IPS DF 4.7 (cell line): Measurements from ENCODE around the gene IPMK.

ENCODE experiments used
- DNase-seq: peaks from one replicate; pipeline ENCODE4 v3.0.0-alpha.2; 2013; ENCODE audit warnings: low spot score; ENCODE audit errors: extremely low read depth

The IPMK gene

DNA sequence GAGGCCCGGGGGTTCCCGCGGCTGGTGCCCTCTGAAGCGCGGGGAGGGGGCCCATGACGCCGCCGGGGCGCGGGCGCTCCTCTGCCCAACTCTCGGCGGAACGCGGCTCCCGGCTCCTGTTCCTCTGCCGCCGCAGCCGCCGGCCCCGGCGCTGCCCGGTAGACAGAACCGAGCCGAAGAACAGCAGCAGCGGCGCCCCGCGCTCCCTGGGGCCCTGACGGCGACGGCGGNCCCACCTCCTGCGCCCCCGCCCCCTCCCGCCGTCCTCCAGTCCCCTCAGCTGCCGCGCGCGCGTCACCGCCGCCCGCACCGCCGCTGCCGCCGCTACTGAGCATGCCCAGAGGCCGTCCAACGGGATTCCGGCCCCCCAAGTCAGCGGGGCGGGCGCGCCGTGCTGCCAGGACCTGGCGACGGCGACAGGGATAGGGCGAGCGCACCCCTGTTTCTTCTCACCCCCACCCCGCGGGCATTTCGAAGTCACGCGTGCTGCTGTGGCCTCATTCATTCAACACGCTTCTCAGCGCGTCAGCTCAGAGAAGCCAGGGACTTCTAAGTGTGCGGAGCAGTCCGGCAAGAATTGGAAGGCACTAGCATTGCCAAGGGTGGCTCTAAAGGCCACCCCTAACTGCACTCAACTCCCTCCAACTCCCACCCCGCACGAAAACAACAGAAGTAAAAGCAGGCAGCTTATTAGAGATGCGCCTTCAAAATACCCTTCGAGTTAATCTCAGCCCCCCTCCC, at the start of gene IPMK:
Gene IPMK (minus strand): TSS at position 182 of the 741 bp plus-strand sequence. CDS start 283 bp downstream, outside the sequence.
- DNase-seq, result no peak

DNA sequence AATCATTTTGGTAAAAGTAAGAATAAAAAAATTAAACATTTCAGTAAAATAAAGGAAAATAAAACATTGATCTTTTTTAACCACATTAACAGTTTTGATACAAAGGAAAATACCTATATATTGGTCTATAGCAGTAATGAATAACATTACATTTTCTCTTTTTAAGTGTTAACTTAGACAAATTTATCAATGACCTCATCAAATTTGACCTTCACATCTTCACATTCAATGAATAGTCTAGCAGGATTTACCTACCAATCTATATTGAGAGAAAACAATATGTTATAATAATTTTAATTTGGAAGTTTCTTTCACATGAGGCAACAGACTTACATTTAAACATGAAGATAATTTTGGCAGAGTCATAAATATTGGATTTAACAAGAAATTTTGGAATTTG, 49.2 kb upstream of the IPMK start:
- DNase-seq, result no peak

DNA sequence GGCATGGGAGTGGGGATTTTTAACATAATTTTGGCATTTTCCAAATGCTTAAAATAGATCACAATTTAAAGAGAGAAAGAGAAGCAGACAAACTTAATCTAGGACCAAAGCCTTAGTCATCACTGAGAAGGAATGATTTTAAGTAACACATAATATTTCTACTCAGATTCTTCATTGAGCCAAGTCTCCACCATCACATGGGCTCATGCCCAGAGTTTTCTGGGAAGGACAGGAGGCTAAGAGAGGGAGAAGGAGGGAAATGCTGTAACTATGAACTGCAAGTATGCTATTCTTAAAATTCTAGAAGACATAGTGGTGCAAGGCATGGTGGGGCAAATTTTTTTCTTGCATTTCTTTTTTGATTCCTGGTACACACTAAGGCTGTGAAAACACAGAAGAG, 43.3 kb upstream of the IPMK start:
- DNase-seq, result no peak

DNA sequence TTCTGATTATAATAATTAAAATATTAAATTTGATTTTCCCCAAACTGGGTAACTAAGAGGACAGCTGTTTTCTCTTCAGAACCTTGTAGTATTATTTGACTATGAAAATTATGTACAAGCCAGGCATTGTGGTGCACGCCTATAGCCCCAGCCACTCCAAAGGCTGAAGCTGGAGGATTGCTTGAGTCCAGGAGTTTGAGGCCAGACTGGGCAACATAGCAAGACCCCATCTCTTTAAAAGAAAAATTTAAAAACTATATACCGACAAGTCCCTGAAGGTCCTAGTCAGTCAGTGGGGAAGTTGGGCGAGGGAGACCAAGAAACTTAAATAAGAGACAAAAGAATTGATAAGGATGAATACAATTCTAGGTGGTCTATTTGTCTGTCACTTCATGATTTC, 40.0 kb upstream of the IPMK start:
- DNase-seq, result no peak

DNA sequence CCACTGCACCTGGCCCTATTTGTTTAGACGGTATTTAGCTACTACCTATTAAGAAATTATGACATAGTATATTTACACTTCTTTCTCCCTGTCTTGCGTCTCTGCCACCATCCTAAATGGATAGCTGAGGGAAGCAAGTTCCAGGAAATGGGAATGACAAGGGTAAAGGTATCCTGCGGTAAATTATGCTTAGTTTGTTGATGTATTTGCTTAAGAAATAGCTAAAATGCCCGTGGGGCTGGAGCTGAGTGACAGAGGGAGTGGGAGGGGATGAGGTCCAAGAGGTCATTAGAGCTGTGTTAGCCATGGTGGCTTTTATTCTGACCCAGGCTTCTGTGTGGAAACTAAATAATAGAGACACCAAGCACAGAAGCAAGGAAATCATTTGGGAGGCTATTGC, 38.1 kb upstream of the IPMK start:
- no peak for DNase-seq

DNA sequence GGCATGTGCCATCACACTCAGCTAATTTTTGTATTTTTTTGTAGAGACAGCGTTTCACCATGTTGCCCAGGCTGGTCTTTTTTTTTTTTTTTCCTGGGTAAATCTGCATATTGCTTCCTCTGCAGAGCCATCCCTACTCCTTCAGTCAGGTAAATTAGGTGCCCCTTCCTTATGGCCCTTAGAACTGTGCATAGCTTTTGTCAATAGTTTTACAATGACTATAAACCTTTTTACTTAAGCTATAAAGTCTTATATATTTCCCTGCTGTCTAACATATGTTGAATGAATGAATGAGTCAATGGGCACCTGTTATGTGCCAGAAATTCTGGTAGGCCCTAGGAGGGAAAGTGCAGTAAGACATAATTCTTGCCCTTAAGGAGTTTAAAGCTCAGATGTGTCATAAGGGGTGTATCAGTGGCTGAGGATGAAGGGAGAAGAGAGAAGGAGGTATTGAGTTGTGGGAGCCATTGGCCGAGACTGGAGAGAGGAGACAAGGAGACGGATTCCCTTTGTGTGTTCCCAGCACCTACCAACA, 36.5 kb upstream of the IPMK start:
- no peak for DNase-seq

DNA sequence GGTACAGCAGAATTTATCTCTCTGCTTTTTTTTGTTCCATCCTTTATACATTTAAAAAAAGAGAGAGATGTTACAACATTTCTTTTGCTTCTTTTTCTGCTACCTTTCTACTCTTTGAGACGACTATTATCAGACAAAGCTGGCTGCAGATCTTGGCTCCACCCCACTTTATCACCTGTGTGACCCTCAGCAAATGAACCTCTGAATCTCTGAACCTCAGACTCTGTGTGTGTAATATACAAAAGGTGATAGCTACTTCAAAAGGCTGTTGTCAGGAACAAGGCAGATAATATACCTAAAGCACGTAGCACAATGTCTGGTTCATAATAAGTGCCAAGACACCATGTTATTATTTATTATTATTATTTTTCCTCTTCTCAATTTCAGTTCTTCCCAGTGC, 34.6 kb upstream of the IPMK start:
- DNase-seq, result no peak

DNA sequence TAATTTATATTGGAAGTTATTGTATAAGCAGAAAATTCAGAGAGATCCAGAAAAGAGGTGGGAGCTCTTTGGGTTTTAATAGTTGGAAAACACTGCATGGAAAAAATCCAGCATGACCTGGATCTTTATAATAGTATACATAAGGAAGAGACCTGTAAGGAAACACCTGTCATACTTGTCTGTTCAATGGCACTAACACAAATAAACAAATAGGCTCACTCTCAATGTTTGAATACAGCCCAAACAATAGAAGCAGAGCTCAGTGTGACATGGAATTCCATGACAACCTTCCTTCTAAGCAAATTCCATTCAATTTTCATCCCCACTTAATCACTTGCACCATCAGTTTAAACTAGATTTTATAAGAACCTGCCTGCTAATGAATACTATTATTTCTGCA, 33.0 kb upstream of the IPMK start:
- no peak for DNase-seq

DNA sequence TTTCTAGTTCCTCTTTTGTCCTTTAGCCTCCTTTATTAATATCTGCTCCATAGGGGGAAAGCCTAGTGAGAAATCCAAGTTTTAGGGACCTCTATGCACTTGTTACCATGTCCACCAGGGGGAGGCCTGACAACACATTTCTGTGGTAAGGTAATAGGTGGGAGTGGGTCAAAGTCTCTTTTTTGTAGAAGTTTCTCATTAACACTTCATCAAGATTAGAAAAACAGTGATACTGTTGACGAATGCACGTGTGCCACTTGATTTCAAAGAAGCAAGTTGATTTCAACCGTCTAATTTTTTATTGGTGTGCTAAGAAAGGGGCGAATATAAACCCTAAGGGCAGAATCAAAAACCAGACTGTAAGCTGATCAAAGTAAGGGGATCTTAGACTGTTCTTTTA, 31.9 kb upstream of the IPMK start:
- DNase-seq, result peak; percentile 36

DNA sequence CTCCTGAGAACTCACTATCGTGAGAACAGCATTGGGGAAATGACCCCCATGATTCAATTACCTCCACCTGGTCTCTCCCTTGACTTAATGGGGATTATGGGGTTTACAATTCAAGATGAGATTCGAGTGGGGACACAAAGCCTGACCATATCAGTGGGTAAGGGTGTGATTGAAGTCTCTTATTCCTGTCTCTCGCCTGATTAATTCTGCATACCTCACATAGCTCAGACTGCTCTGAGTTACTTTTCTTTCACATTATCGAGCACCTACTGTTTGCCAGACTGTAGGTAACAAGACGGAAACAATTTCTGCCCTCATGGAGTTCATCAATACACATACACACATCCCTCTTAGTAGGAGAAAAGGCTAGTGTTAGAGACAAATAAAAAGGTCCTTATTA, 26.3 kb upstream of the IPMK start:
- no peak for DNase-seq

DNA sequence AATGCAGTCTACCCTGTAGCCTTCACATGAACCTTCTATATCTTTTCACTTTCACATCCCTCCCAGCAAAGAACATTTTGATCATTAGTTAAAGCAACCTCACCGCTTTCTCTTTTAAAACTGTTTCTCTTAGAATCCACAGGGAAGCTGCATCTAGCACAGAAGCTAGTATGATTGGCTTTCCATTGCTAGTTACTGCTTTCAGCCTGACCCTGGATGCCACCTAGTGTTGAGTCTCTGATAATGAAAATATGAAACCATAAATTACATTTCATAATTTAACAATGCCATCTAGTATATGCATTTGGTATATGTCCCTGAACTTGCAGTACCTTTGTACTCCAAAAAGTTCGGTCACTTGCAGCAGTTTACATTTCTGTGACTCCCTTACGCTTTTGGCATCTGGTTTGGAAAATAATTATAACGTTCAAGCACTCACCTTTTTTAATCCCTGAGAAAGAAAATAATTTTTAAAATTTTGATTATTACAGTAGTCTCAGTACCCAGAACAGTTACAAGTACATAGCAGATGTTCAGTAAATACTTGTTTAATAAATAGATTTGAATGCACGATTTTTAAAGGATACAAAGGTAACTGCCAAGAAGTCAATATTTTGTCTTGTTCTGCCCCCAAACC, 24.0 kb upstream of the IPMK start:
- DNase-seq, result no peak

DNA sequence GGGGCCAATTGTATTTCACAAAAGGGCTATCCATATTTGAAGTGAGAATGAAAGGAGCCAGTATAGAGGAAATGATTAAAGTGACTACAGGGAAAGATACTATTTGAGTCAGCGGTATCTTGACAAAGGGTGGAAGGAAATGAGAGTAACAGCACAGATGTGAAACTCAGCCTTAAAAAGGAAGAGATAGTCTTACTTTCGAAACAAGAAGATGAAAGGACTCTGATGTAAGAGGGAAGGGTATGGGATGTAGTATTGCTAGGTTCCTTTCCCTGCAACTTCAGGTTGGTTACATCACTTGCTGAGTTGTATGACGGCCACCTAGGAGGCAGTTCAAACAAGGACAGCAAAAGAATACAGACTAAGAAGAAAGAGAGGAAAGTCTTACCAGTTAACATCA, 14.9 kb upstream of the IPMK start:
- DNase-seq, result no peak

DNA sequence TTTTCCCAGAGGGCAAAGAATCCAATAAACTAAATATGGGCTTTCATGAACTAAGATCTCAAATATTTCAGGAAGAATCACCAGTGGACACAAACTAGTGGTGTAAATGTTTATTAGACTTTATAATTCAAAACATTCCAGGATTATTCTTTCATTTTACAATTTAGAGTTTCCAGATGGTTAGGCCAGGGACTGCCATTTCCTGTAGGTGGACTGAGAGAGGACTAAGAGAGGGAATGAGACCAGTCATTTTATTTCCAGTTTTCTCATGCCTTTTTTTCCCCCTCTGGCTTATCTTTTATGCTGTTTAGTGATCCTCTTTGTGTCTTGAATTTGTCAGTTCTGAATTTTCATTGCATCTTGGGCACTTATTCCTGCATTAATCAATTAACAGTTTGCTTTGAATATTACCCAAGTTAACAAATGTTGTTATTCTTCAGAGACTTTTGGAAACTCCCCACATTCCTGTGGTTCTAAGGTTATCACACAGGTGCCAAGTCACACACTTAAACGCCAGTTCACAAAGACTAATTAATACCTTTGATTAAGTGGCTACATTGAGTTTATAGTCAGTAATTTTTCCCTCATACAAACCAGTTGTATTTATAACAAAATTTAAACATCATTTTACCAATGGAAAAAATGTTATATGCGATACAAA, 13.5 kb upstream of the IPMK start:
- DNase-seq, result no peak

DNA sequence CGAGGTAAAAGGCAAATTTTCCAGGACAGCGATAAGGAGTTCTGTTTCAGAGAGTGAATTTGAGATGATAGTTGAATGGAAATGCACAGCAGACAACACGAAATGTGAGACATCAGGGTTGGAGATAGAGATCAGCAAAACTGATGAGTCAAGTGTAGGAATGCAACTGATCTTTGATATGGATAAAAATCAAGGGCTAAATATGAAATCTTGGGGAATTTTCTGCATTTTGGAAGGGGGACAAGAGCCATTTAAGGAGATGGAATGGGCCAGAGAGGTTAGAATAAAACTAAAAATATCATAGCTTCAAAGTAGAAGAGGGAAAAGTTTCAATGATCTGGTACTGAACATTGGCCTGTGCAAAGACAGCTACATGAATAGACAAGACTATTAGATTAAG, 12.8 kb upstream of the IPMK start:
- DNase-seq, result no peak

DNA sequence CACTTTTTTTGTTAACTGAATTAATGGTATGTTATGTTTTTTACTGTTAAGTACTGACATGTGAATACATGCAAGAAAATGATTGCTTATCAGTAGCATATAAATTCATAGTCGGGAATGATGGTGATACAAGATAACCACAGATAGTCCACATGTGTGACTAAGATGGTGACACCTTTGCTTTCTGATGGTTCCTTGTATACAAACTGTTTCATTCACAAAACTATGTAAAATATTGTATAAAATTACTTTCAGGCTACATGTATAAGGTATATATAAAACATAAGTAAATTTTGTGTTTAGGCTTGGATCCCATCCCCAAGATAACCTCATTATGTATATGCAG, 11.2 kb upstream of the IPMK start:
- DNase-seq, result no peak

DNA sequence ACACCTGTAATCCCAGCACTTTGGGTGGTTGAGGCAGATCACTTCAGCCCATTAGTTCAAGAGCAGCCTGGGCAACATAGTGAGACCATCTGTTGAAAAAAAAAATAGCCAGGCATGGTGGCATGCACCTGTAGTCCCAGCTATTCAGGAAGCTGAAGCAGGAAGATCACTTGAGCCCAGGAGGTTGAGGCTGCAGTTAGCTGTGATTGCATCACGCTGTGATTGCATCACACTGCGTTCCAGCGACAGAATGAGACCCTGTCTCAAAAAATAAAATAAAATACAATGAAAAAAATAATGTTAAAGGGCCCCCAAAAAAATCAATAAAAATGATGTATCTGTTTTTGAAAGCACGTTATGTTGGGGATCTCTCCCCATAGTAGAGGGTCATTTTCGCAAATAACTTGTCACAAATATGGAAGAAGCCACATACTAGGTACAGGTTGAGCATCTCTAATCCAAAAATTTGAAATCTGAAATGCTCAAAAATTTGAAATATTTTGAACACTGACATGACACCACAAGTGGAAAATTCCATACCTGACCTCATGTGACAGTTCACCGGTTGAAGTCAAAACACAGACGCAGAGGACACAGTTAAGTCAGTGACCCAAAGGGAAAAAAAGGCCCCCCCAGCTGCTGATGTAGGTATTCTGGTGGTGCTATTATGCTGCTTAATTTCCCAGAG, 10.7 kb upstream of the IPMK start:
- DNase-seq, result no peak

DNA sequence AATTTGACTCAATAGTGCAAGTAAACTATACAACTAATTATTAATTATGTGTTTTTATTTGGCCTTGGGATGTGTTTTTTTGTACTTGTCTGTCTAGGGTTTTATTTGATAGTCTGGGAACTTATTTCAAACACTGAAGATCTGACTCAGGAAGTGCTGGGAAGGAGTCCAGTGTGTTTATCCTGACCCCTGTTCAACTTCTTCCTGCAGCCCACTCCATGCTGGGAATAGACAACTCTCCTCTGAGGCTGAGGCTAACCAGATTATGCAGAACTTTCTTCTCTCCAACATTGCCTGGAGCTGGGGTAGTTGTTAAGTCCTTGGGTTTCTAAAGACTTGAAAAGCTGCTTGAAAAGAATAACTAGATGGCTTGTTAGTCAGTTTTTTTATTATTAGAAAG, 8.2 kb upstream of the IPMK start:
- no peak for DNase-seq

DNA sequence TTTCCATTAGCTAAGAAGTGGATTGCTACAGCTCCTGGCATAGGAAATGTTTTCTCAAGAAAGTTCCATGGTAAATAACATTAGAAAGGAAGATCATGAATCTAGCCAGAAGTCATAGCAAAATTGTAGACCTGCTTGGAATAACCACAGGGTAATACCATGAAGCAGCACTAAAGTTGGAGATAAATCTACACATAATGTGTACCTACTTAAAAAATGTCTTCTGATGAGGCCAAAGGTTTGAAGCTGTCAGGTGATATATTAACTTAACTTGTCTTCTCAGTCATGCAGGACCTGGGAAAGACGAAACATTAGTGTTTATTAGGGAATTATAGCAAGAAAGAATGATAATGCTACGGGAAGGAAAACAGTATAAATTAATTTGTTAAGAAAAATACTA, 7.6 kb upstream of the IPMK start:
- no peak for DNase-seq

DNA sequence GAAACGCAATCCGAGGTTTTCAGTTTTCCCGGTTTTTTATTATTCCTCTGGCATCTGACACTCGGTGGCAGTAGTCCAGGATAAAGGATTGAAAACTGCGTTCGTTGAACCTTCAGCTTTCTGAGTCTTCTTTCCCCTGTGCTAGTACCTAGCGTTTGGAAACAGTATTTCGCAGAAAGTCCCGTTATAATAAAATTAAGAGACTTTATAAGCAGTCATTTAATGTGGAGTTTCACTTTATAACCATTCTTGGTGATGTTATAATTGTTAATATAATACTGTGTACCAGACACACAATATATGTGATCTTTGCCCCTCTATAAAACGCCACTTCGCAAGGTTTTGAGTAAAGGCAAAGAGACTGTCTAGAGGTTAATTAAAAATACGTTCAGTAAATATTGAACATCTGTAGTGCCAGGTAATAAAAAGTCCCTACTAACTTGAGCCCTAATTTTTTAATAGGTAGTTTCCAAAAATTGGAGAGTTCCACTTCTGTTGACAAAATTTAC, 2.1 kb upstream of the IPMK start:
- DNase-seq, result no peak

DNA sequence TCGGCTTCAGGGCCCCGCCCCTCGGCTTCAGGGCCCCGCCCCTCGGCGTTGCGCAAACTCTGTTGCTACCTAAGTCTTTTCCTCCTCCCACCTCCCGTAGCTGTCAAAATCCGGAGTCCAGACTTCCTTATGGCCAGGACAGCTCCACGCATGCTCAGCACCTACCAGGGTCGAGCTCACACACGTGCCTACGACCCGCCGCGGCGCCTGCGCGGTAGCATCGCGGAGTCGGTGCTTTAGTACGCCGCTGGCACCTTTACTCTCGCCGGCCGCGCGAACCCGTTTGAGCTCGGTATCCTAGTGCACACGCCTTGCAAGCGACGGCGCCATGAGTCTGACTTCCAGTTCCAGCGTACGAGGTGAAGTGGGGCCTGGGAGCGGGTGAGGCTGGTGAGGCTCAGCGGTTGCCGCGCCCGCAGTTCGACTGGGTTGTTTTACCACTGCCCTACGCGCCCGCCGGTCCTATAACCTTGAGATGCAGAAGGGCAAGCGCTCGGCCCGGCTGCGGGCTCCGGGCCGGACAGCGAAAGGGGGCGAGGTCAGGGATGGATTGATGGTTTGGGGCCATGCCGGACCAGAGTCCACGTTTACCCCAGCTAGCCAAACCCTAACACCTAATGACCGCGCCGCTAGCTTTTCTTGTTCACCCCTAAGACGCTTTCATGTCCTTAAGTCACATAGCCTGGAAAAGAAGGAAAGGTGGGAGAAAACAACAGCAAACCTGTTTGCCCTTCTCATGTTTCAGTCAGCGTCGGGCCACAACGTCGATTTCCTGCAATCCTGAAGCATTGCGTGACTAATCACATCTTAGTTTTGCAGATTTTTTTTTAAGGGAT, 1.5 kb upstream of the IPMK start, which contains the start of gene CISD1:
Gene CISD1 (plus strand): TSS at position 217 of the 836 bp plus-strand sequence. CDS start 112 bp downstream, at position 329.
- DNase-seq, result peak; percentile 98

DNA sequence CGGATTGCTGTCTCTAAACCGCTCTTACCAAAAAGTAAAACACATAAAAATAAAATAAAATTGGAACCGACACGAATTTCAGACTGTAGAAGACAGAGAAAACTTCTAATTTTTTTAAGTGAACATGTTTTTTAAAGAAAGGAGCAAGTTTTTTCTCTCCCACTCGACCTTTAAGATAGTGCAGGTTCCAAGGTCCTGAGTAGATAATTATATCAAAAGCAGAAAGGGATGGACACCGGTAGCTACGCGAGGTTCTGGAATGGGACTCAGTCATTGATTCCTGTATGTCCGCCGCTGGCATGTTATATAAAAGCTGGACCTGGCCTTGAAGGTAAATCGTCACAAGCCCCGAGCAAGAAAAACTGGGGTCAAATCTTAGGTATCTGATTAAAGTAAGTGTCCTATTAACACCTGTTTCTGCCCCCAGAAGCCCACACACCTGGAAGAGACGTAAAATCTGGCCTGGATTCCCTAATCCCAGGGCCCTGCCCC, 806 bp upstream of the IPMK start:
- no peak for DNase-seq
